H9 (cell line): Measurements from ENCODE around the gene STK11. TPM values are rescaled to one million over a fixed set of nuclear protein-coding genes. Genes with fewer than 3 reads are reported as not detected.
A peak's percentile ranks its signal among the peaks of the same experiment; 100 is the strongest.

Experiments
- DNase-seq: peaks from one replicate; pipeline ENCODE4 v3.0.0-alpha.2; 2017
- H2AFZ ChIP-seq: one replicate; pipeline ENCODE4 v1.6.1; 2013; ENCODE audit warnings: mild to moderate bottlenecking, low read length, control low read depth, moderate library complexity
- H2AK5ac ChIP-seq: 2 replicates; pipeline ENCODE4 v1.6.1; 2013; ENCODE audit warnings: low read length, control low read depth, mixed read lengths; ENCODE audit not compliant: insufficient read length
- H2BK120ac ChIP-seq: one replicate; pipeline ENCODE4 v1.6.1; 2013; ENCODE audit warnings: low read depth, mild to moderate bottlenecking, low read length, control low read depth, inconsistent platforms; ENCODE audit not compliant: poor library complexity, severe bottlenecking
- H2BK12ac ChIP-seq: 2 replicates; pipeline ENCODE4 v1.6.1; 2013; ENCODE audit warnings: low read length, control low read depth, mixed read lengths, low read depth; ENCODE audit not compliant: insufficient read length
- H2BK15ac ChIP-seq: 2 replicates; pipeline ENCODE4 v1.6.1; 2013; ENCODE audit warnings: low read depth, low read length, control low read depth
- H2BK20ac ChIP-seq: one replicate; pipeline ENCODE4 v1.6.1; 2013; ENCODE audit warnings: low read depth, mild to moderate bottlenecking, low read length, control low read depth, inconsistent platforms; ENCODE audit not compliant: poor library complexity, severe bottlenecking
- H2BK5ac ChIP-seq: 2 replicates; pipeline ENCODE4 v1.6.1; 2013; ENCODE audit warnings: low read length, control low read depth, mixed read lengths; ENCODE audit not compliant: insufficient read length
- H3K14ac ChIP-seq: 2 replicates; pipeline ENCODE4 v1.6.1; 2013; ENCODE audit warnings: low read length, control low read depth; ENCODE audit not compliant: insufficient read depth
- H3K18ac ChIP-seq: 2 replicates; pipeline ENCODE4 v1.6.1; 2013; ENCODE audit warnings: low read depth, mild to moderate bottlenecking, mixed read lengths, low read length, control low read depth; ENCODE audit not compliant: insufficient read length
- H3K23ac ChIP-seq: 2 replicates; pipeline ENCODE4 v1.6.1; 2013; ENCODE audit warnings: low read length, control low read depth, mixed read lengths, low read depth; ENCODE audit not compliant: insufficient read length
- H3K23me2 ChIP-seq: 2 replicates; pipeline ENCODE4 v1.6.1; 2013; ENCODE audit warnings: low read depth, mild to moderate bottlenecking, mixed read lengths, low read length, control low read depth; ENCODE audit not compliant: insufficient read length, poor library complexity, severe bottlenecking
- H3K27ac ChIP-seq: 2 replicates; pipeline ENCODE4 v1.5.1; 2013; ENCODE audit warnings: low read length, control low read depth, mixed read lengths, low read depth; ENCODE audit not compliant: insufficient read length
- H3K27me3 ChIP-seq: 2 replicates; pipeline ENCODE4 v1.6.1; 2013; ENCODE audit warnings: low read length, control low read depth, inconsistent platforms; ENCODE audit not compliant: insufficient read depth
- H3K4ac ChIP-seq: 2 replicates; pipeline ENCODE4 v1.6.1; 2013; ENCODE audit warnings: low read depth, mild to moderate bottlenecking, control low read depth, inconsistent platforms, low read length, moderate library complexity
- H3K4me1 ChIP-seq: 2 replicates; pipeline ENCODE4 v1.6.1; 2013; ENCODE audit warnings: low read length, control low read depth, inconsistent platforms; ENCODE audit not compliant: insufficient read depth
- H3K4me2 ChIP-seq: 2 replicates; pipeline ENCODE4 v1.6.1; 2013; ENCODE audit warnings: low read length, control low read depth, mixed read lengths; ENCODE audit not compliant: insufficient read length, insufficient read depth
- H3K56ac ChIP-seq: 2 replicates; pipeline ENCODE4 v1.6.1; 2013; ENCODE audit warnings: low read depth, mild to moderate bottlenecking, mixed read lengths, low read length, control low read depth; ENCODE audit not compliant: insufficient read length
- H3K79me1 ChIP-seq: 2 replicates; pipeline ENCODE4 v1.6.1; 2013; ENCODE audit warnings: low read depth, mild to moderate bottlenecking, moderate library complexity, low read length, control low read depth, inconsistent platforms; ENCODE audit not compliant: insufficient read depth, poor library complexity, severe bottlenecking
- H3K79me2 ChIP-seq: 2 replicates; pipeline ENCODE4 v1.6.1; 2013; ENCODE audit warnings: low read length, control low read depth, inconsistent platforms; ENCODE audit not compliant: insufficient read depth
- H3K9ac ChIP-seq: 2 replicates; pipeline ENCODE4 v1.6.1; 2013; ENCODE audit warnings: low read length, control low read depth, mixed read lengths; ENCODE audit not compliant: insufficient read length; ENCODE audit errors: extremely low read depth
- H3K9me3 ChIP-seq: one replicate; pipeline ENCODE4 v1.6.1; 2013; ENCODE audit warnings: low read depth, low read length, inconsistent platforms; ENCODE audit not compliant: control insufficient read depth
- H3T11ph ChIP-seq: one replicate; pipeline ENCODE4 v1.6.1; 2013; ENCODE audit warnings: mild to moderate bottlenecking, low read length, control low read depth, inconsistent platforms
- H4K20me1 ChIP-seq: one replicate; pipeline ENCODE4 v1.6.1; 2013; ENCODE audit not compliant: control insufficient read depth, insufficient read length, insufficient read depth
- H4K5ac ChIP-seq: 2 replicates; pipeline ENCODE4 v1.6.1; 2013; ENCODE audit warnings: low read depth, mild to moderate bottlenecking, mixed read lengths, low read length, control low read depth; ENCODE audit not compliant: insufficient read length
- H4K8ac ChIP-seq: replicated peaks from 2 replicates; pipeline ENCODE4 v1.6.1; 2013; ENCODE audit warnings: low read length, control low read depth, mixed read lengths, low read depth; ENCODE audit not compliant: insufficient read length
- H4K91ac ChIP-seq: 2 replicates; pipeline ENCODE4 v1.6.1; 2013; ENCODE audit warnings: low read depth, mild to moderate bottlenecking, moderate library complexity, mixed read lengths, low read length, control low read depth; ENCODE audit not compliant: insufficient read length
- H3K27ac Mint-ChIP-seq, 3 experiments: 2 replicates in 2 of 3; 3 replicates in 1 of 3; pipeline ENCODE4 v1.8.0; 2020 to 2021; ENCODE audit warnings: mixed read lengths in 3 of 3, mild to moderate bottlenecking in 1 of 3, moderate library complexity in 1 of 3
- H3K27me3 Mint-ChIP-seq: 2 replicates; pipeline ENCODE4 v1.8.0; 2021; ENCODE audit warnings: low read depth, mild to moderate bottlenecking, moderate library complexity, mixed read lengths
- H3K36me3 Mint-ChIP-seq, 3 experiments: 2 replicates in 2 of 3; 3 replicates in 1 of 3; pipeline ENCODE4 v1.8.0; 2020 to 2021; ENCODE audit warnings: low read depth in 3 of 3, mixed read lengths in 3 of 3; ENCODE audit not compliant: insufficient read depth in 1 of 3
- H3K4me1 Mint-ChIP-seq, 2 experiments: 2 replicates each; pipeline ENCODE4 v1.8.0; 2020; ENCODE audit warnings: mixed read lengths in 2 of 2
- H3K4me3 Mint-ChIP-seq, 2 experiments: 2 replicates in 1 of 2; 3 replicates in 1 of 2; pipeline ENCODE4 v1.8.0; 2020 to 2021; ENCODE audit warnings: mild to moderate bottlenecking in 2 of 2, mixed read lengths in 2 of 2, moderate library complexity in 1 of 2
- H3K9me3 Mint-ChIP-seq, 2 experiments: 2 replicates in 1 of 2; 3 replicates in 1 of 2; pipeline ENCODE4 v1.8.0; 2020; ENCODE audit warnings: mild to moderate bottlenecking in 2 of 2, mixed read lengths in 2 of 2, moderate library complexity in 1 of 2
- WGBS: extraction: QIAGEN DNeasy Blood & Tissue Kit; methylation state at CpG from one replicate; pipeline ENCODE4 v1.1.7; 2013; ENCODE audit warnings: missing lambda C conversion rate, low lambda C conversion rate, mixed read lengths; ENCODE audit not compliant: insufficient read length; ENCODE audit errors: extremely low coverage; 5-methylcytosine and 5-hydroxymethylcytosine counted together
- total RNA-seq: library from RNA; stranded (reverse); gene quantifications from 2 replicates; pipeline ENCODE4 v1.2.1, GENCODE V29; 2021
- TF ChIP-seq, protein P1 (sequence below): fragments of 200-600 bp; sonication (generic); conservative IDR thresholded peaks from 3 replicates; pipeline ENCODE4 v1.8.0; 2021; ENCODE audit warnings: antibody characterized with exemption, mild to moderate bottlenecking

The STK11 gene
- total RNA-seq, 1 experiment from 2014 or later = 74.3 TPM

DNA sequence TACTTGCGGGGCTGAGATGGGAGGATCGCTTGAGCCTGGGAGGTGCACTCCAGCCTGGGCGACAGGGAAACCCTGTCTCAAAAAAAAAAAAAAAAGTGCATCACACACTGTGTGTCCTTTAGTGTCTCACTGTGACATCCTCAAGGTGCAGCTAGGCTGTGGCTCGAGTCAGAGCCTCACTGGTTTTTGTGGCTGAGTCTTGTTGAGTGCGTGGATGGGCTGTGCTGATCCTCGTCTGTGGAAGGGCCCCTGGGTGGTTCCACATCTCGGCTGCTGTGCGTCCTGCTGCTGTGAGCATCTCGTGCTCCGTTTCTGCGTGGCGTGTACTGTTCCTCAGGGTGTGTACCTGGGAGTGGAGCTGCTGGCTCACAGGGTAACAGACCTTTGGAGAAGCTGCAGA lies 11.2 kb downstream of the STK11 start:
- TF ChIP-seq, protein P1, sequence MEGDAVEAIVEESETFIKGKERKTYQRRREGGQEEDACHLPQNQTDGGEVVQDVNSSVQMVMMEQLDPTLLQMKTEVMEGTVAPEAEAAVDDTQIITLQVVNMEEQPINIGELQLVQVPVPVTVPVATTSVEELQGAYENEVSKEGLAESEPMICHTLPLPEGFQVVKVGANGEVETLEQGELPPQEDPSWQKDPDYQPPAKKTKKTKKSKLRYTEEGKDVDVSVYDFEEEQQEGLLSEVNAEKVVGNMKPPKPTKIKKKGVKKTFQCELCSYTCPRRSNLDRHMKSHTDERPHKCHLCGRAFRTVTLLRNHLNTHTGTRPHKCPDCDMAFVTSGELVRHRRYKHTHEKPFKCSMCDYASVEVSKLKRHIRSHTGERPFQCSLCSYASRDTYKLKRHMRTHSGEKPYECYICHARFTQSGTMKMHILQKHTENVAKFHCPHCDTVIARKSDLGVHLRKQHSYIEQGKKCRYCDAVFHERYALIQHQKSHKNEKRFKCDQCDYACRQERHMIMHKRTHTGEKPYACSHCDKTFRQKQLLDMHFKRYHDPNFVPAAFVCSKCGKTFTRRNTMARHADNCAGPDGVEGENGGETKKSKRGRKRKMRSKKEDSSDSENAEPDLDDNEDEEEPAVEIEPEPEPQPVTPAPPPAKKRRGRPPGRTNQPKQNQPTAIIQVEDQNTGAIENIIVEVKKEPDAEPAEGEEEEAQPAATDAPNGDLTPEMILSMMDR = no peak
- Histone ChIP-seq H3K56ac (no peak overlapping the region), H3K79me1 (peaks cover 7% of the 10 kb centered on the region), H3K4me2 (no peak overlapping the region), H2BK15ac (no peak overlapping the region), H4K20me1 (no peaks in the 10 kb centered on the region), H3T11ph (no peak overlapping the region), H4K5ac (no peak overlapping the region), H3K4ac (no peak overlapping the region), H2BK120ac (no peak overlapping the region), H3K23ac (no peak overlapping the region), H3K9me3 (no peaks in the 10 kb centered on the region), H3K14ac (no peak overlapping the region), H4K8ac (no peak overlapping the region), H4K91ac (no peak overlapping the region), H3K79me2 (peaks cover 19% of the 10 kb centered on the region; the same call in 1 of the 2 replicates), H2BK12ac (no peak overlapping the region), H3K18ac (no peak overlapping the region), H3K23me2 (no peaks in the 10 kb centered on the region), H2BK20ac (no peak overlapping the region), H3K4me1 (no peaks in the 10 kb centered on the region), H3K27me3 (no peaks in the 10 kb centered on the region), H2AK5ac (no peak overlapping the region), H2BK5ac (no peak overlapping the region), H3K27ac (no peak overlapping the region), H3K9ac (no peak overlapping the region), H2AFZ (no peak overlapping the region)
- H3K36me3 Mint-ChIP-seq = peaks cover 3 to 14% (median 12%) of the 10 kb centered on the region in 3 experiments; a peak in 6 of 7 replicates
- H3K27ac Mint-ChIP-seq = peak overlapping the region in 2 of 3 experiments; percentile 70 to 87; a peak in 3 of 7 replicates
- H3K9me3 Mint-ChIP-seq = no peaks in the 10 kb centered on the region
- no peak for DNase-seq
- H3K4me1 Mint-ChIP-seq = peaks cover 16 to 33% of the 10 kb centered on the region in 2 experiments
- WGBS = no CpG with 5 or more reads among the region's 12 CpGs
- no peak overlapping the region for H3K4me3 Mint-ChIP-seq
- no peaks in the 10 kb centered on the region for H3K27me3 Mint-ChIP-seq
